Lung (tissue), 12 donors: ENCODE results near the gene ADAMTS20. TPM values are rescaled to one million over a fixed set of nuclear protein-coding genes. Genes with fewer than 3 reads are reported as not detected.

Source experiments
- ATAC-seq: fragments of 200-7000 bp; cut with Tn5 transposase; one replicate; pipeline ENCODE4 v1.9.1; 2020; ENCODE audit warnings: moderate number of reproducible peaks; ENCODE audit not compliant: insufficient read depth, low FRiP score
- DNase-seq, 3 donors: peaks; one replicate each; pipeline ENCODE4 v3.0.0-alpha.2; 2013 to 2017
- H3K27ac ChIP-seq, 2 donors: one replicate each; pipeline ENCODE4 v1.5.1; 2013; ENCODE audit warnings: mild to moderate bottlenecking in 2 of 2, moderate library complexity in 2 of 2, control low read depth in 1 of 2, inconsistent platforms in 1 of 2, low read depth in 1 of 2, low read length in 1 of 2
- H3K27me3 ChIP-seq, 3 donors: one replicate each; pipeline ENCODE4 v1.5.1; 2013; ENCODE audit warnings: low read length in 2 of 3; ENCODE audit not compliant: control insufficient read depth in 3 of 3, insufficient read depth in 3 of 3
- H3K36me3 ChIP-seq, 4 donors: one replicate each; pipeline ENCODE4 v1.5.1; 2013; ENCODE audit warnings: low read length in 4 of 4, mild to moderate bottlenecking in 1 of 4, moderate library complexity in 1 of 4; ENCODE audit not compliant: control insufficient read depth in 4 of 4, insufficient read depth in 4 of 4
- H3K4me1 ChIP-seq, 5 donors: one replicate each; pipeline ENCODE4 v1.5.1; 2013; ENCODE audit warnings: low read length in 5 of 5, mild to moderate bottlenecking in 2 of 5, moderate library complexity in 1 of 5; ENCODE audit not compliant: control insufficient read depth in 5 of 5, insufficient read depth in 5 of 5
- H3K4me3 ChIP-seq: one replicate; pipeline ENCODE4 v1.5.1; 2013; ENCODE audit warnings: mild to moderate bottlenecking, control low read depth, moderate library complexity
- H3K9ac ChIP-seq, 2 donors: one replicate each; pipeline ENCODE4 v1.5.1; 2013; ENCODE audit warnings: low read length in 2 of 2, control low read depth in 1 of 2; ENCODE audit not compliant: insufficient read depth in 1 of 2
- H3K9me3 ChIP-seq, 4 donors: one replicate each; pipeline ENCODE4 v1.5.1; 2013; ENCODE audit warnings: low read length in 3 of 4, mild to moderate bottlenecking in 1 of 4, moderate library complexity in 1 of 4; ENCODE audit not compliant: control insufficient read depth in 4 of 4, insufficient read depth in 3 of 4
- WGBS, 2 donors: extraction: QIAGEN DNeasy Blood & Tissue Kit; methylation state at CpG; one replicate each; pipeline ENCODE4 v1.1.7; 2013; 5-methylcytosine and 5-hydroxymethylcytosine counted together
- polyA plus RNA-seq, 2 donors: library from polyadenylated mRNA; stranded (reverse); fragments of 200-250 nt; gene quantifications; one replicate each; pipeline ENCODE4 v1.2.1, GENCODE V29; 2013
- total RNA-seq, 2 donors: library from RNA; depleted of rRNA in 1 of 2; stranded (reverse); fragments of >200 nt in 1 of 2; gene quantifications; one replicate each; pipeline ENCODE4 v1.2.1, GENCODE V29; 2014 to 2021
- TF ChIP-seq, protein P1 (sequence below): IDR thresholded peaks from 2 replicates; pipeline ENCODE4 v1.5.1; 2012; ENCODE audit warnings: mild to moderate bottlenecking; ENCODE audit errors: control extremely low read depth, extremely low read depth
- donor health status: control.
- donor health status: control.
- donor health status: Bipolar disorder and iron deficiency.
- donor health status: healthy.
- donor health status: DM: yes; HTN: yes; CAD: no.

Gene ADAMTS20
- total and polyA plus RNA-seq, 4 donors, result not detected

DNA sequence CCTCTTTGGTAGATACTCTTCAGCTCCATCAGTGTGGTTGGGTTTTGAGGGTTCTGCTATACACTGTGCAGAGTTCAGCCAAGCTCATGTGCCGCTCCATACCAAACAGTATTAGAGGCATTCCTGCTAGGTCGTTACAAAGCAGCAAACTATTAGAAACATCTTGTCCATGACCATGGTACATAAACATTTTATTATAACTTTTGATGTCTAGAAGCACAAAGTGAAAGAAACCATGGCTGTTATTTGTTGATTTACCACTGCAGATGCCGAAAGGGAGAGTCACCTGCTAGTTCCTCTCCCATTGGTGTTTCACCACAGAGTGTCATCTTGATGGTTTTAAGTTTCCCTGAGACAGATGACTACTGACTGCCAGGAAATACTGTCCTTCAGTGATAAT is 242.0 kb downstream of the ADAMTS20 start:
- H3K4me1 ChIP-seq, result no peaks in the 10 kb centered on the region
- H3K9ac ChIP-seq, result no peak overlapping the region
- no peak overlapping the region for H3K27ac ChIP-seq
- H3K4me3 ChIP-seq, result no peak overlapping the region
- no peaks in the 10 kb centered on the region for H3K36me3 ChIP-seq
- no peaks in the 10 kb centered on the region for H3K9me3 ChIP-seq
- WGBS, 2 donors, result 84 to 85% methylated on average over 3 of the region's 3 CpGs
- no peaks in the 10 kb centered on the region for H3K27me3 ChIP-seq
- TF ChIP-seq, protein P1, sequence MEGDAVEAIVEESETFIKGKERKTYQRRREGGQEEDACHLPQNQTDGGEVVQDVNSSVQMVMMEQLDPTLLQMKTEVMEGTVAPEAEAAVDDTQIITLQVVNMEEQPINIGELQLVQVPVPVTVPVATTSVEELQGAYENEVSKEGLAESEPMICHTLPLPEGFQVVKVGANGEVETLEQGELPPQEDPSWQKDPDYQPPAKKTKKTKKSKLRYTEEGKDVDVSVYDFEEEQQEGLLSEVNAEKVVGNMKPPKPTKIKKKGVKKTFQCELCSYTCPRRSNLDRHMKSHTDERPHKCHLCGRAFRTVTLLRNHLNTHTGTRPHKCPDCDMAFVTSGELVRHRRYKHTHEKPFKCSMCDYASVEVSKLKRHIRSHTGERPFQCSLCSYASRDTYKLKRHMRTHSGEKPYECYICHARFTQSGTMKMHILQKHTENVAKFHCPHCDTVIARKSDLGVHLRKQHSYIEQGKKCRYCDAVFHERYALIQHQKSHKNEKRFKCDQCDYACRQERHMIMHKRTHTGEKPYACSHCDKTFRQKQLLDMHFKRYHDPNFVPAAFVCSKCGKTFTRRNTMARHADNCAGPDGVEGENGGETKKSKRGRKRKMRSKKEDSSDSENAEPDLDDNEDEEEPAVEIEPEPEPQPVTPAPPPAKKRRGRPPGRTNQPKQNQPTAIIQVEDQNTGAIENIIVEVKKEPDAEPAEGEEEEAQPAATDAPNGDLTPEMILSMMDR, result no peak
- ATAC-seq, result no peak
- DNase-seq, result no peak

DNA sequence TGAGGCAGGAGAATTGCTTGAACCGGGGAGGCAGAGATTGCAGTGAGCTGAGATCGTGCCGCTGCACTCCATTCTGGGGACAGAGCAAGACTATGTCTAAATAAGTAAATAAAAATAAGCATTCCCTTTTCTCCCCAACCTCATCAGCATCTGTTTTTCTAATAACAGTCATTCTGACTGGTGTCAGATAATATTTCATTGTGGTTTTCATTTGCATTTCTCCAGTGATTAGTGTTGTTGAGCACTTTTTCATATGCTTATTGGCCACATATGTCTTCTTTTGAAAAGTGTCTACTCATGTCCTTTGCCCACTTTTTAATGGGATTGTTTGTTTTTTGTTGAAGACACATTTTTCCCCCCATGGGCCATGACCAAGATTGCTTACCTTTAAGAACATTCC is 243.2 kb downstream of the ADAMTS20 start:
- Histone ChIP-seq H3K4me1 (no peaks in the 10 kb centered on the region), H3K4me3 (no peak overlapping the region), H3K27ac (no peak overlapping the region), H3K9me3 (no peaks in the 10 kb centered on the region), H3K36me3 (no peaks in the 10 kb centered on the region), H3K27me3 (no peaks in the 10 kb centered on the region), H3K9ac (no peak overlapping the region)
- no peak for DNase-seq
- no peak for ATAC-seq
- TF ChIP-seq, protein P1, result no peak
- WGBS, 2 donors, result 94 to 98% methylated on average over 3 of the region's 3 CpGs

DNA sequence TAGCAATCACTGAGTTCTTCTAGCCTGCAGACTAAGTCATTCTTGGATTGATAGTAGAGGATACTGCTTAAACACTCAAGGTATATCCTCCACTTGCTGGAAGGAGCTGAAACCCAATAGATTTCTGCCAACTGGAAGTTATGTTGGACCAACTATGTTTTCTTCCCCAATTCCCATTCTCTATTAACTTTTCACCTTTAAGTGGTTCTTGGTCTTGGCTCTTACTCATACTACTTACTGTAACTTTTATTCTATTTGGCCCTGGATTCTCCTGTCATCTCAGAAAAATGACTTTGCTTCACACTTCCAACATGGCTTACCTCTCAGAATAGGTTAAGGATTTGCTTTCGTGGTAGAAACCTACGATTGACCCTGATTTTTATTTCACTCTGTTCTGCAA is 244.9 kb downstream of the ADAMTS20 start:
- TF ChIP-seq, protein P1, result no peak
- Histone ChIP-seq H3K36me3 (no peaks in the 10 kb centered on the region), H3K4me3 (no peak overlapping the region), H3K4me1 (no peaks in the 10 kb centered on the region), H3K27ac (no peak overlapping the region), H3K9me3 (no peaks in the 10 kb centered on the region), H3K27me3 (no peaks in the 10 kb centered on the region), H3K9ac (no peak overlapping the region)
- DNase-seq, result no peak
- no peak for ATAC-seq
- 95 to 97% methylated on average over 2 of the region's 2 CpGs for WGBS, 2 donors

DNA sequence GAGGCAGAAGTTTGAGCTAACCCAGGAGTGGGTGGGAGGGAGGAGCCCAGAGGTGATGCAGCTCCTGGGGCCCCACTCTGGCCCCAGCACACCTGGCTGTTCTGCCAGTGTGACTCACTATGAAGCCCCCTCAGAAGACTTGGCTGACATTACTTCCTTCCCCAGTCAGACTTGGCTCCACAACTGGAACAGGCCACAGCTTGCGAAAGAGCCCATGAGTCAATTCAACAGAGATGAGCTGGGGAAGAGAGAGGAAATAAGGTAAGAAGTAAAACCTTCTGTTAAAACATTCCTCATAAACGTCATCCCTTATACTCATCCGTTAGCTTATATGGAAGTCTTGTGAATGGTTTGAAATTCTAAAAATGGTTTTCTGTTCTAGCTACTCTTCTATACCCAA is 245.9 kb downstream of the ADAMTS20 start:
- Histone ChIP-seq H3K36me3 (no peaks in the 10 kb centered on the region), H3K9ac (no peak overlapping the region), H3K4me1 (no peaks in the 10 kb centered on the region), H3K27me3 (no peaks in the 10 kb centered on the region), H3K4me3 (no peak overlapping the region), H3K9me3 (no peaks in the 10 kb centered on the region), H3K27ac (no peak overlapping the region)
- ATAC-seq (no peak), DNase-seq (no peak)
- TF ChIP-seq, protein P1, result no peak
- WGBS, 2 donors, result 37 to 66% methylated on average over 3 of the region's 3 CpGs
